Stomach smooth muscle (tissue), 2 donors: ENCODE measurements around the gene HTR7.

ENCODE experiments used
- H3K27ac ChIP-seq: one replicate; pipeline ENCODE4 v1.7.0; 2013; ENCODE audit warnings: mild to moderate bottlenecking, low read length, inconsistent platforms
- H3K27me3 ChIP-seq, 2 donors: one replicate each; pipeline ENCODE4 v1.7.0; 2013; ENCODE audit warnings: low read length in 2 of 2; ENCODE audit not compliant: insufficient read depth in 2 of 2, control insufficient read depth in 1 of 2
- H3K36me3 ChIP-seq, 2 donors: one replicate each; pipeline ENCODE4 v1.7.0; 2013; ENCODE audit warnings: low read length in 2 of 2; ENCODE audit not compliant: control insufficient read depth in 2 of 2, insufficient read depth in 2 of 2
- H3K4me1 ChIP-seq: one replicate; pipeline ENCODE4 v1.7.0; 2013; ENCODE audit warnings: low read length; ENCODE audit not compliant: control insufficient read depth, insufficient read depth
- H3K4me3 ChIP-seq, 2 donors: one replicate each; pipeline ENCODE4 v1.7.0; 2013; ENCODE audit warnings: low read length in 2 of 2
- H3K9ac ChIP-seq, 2 donors: one replicate each; pipeline ENCODE4 v1.7.0; 2013; ENCODE audit warnings: low read length in 2 of 2, mild to moderate bottlenecking in 1 of 2
- H3K9me3 ChIP-seq, 2 donors: one replicate each; pipeline ENCODE4 v1.7.0; 2013; ENCODE audit warnings: low read length in 2 of 2; ENCODE audit not compliant: control insufficient read depth in 2 of 2
- donor health status: healthy.
- donor health status: Pancreatic carcinoma.

Gene HTR7

GRCh38 chr10:90740265-90740664 lies 117.6 kb downstream of the HTR7 start:
- peaks cover 3% of the 10 kb centered on the region for H3K4me1 ChIP-seq
- H3K9me3 ChIP-seq: no peaks in the 10 kb centered on the region
- no peaks in the 10 kb centered on the region for H3K36me3 ChIP-seq
- H3K9ac ChIP-seq: no peak overlapping the region
- no peak overlapping the region for H3K4me3 ChIP-seq
- no peaks in the 10 kb centered on the region for H3K27me3 ChIP-seq
- no peak overlapping the region for H3K27ac ChIP-seq

DNA sequence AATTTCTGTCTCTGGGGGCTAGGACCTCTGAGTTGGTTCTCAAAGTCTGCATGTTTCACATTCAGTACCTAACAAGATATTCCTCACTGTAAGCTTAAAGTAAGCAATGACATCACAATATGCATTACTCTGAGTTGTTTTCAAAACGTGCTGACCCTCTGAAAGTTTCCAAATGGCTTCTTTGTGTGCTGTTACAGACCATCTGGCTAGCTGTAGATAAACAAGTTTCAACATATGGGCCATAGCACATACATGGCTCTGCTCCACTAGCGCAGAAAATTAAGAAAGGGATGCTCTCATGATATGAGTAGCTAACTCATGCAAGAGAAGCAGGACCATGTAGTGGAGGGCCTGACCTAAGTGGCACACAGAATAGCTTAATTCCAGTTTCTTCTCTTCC lies 119.0 kb downstream of the HTR7 start:
- Histone ChIP-seq H3K4me3 (no peak overlapping the region), H3K36me3 (no peaks in the 10 kb centered on the region), H3K9me3 (no peaks in the 10 kb centered on the region), H3K9ac (no peak overlapping the region), H3K4me1 (peaks cover 3% of the 10 kb centered on the region), H3K27me3 (no peaks in the 10 kb centered on the region), H3K27ac (no peak overlapping the region)

DNA sequence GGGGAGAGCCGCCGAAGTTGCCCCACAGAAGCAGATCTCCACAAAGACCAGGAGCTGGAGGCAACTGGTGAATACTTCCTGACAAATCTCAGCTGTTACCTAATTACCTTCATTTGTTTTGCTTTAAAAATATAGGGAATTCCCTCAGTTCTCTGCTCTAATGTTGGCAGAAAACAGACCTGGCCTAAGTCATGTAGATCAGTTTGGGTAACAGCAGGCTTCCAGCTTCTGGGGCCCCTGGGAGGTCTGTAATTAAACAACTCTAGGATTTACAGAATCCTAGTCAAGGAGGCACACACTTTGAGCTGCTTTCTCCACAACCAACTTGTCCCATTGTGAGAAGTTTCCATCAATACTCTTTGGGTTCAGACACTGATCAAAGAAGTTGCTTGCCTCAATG lies 123.4 kb downstream of the HTR7 start:
- Histone ChIP-seq H3K27ac (no peak overlapping the region), H3K4me1 (peaks cover 3% of the 10 kb centered on the region), H3K4me3 (no peak overlapping the region), H3K9me3 (no peaks in the 10 kb centered on the region), H3K9ac (no peak overlapping the region), H3K36me3 (no peaks in the 10 kb centered on the region), H3K27me3 (no peaks in the 10 kb centered on the region)

DNA sequence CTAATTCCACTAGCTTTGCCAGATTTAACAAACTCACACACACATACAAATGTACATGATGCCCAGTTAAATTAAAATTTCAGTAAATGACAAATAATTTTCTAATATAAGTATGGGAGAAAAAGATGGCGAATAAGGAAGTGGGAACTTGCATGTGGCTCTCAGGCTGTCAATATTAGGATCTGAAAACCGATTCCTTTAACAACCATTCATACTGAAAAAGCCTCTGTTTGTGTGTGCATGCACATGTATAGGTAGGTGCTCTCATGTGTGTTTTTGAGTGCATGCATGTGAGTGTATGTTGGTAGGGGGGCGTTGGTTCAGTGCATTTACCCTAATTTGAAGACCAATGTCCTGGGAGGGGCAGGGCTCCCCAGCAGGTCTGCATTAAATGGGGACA lies 125.3 kb downstream of the HTR7 start:
- Histone ChIP-seq H3K9me3 (no peaks in the 10 kb centered on the region), H3K4me1 (no peaks in the 10 kb centered on the region), H3K27me3 (no peaks in the 10 kb centered on the region), H3K27ac (no peak overlapping the region), H3K9ac (no peak overlapping the region), H3K36me3 (no peaks in the 10 kb centered on the region), H3K4me3 (no peak overlapping the region)

DNA sequence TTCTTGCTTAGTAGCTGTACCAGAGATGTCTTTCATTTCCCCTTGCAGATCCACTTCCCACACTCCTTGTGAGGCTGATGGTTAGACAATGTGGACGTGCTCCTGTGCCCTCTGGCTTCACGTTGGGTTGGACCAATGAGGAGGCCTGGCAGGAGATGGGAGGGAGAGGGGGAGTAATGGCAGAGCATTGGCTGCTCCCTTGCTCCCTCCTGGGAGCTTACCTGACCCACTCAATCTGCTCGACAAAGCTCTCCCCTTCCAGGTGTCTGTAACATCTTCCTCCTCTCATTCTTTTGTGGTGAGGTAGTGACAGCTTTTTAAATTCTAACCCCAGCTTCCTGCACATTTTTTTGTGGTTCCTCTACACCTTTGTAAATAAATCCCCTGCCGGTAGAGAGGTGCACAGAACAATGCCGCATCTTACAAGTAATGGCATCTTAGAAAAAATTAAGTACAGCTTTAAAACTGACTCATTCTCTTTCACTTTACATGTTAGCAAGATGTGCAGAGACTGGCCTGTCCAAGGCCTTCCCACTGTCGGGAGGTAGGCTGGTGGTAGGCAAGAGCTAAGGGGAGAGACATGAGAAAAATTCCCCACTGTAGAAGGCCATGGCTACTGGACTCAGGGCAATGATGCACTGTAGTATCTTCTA lies 134.3 kb downstream of the HTR7 start:
- H3K9ac ChIP-seq: no peak overlapping the region
- H3K27ac ChIP-seq: no peak overlapping the region
- no peaks in the 10 kb centered on the region for H3K36me3 ChIP-seq
- H3K4me3 ChIP-seq: no peak overlapping the region
- H3K9me3 ChIP-seq: no peaks in the 10 kb centered on the region
- H3K27me3 ChIP-seq: no peaks in the 10 kb centered on the region
- no peaks in the 10 kb centered on the region for H3K4me1 ChIP-seq

GRCh38 chr10:90722832-90723231 lies 135.0 kb downstream of the HTR7 start:
- no peaks in the 10 kb centered on the region for H3K9me3 ChIP-seq
- no peaks in the 10 kb centered on the region for H3K4me1 ChIP-seq
- H3K4me3 ChIP-seq: no peak overlapping the region
- no peak overlapping the region for H3K27ac ChIP-seq
- H3K27me3 ChIP-seq: no peaks in the 10 kb centered on the region
- no peaks in the 10 kb centered on the region for H3K36me3 ChIP-seq
- no peak overlapping the region for H3K9ac ChIP-seq

GRCh38 chr10:90718182-90718581 lies 139.7 kb downstream of the HTR7 start:
- no peaks in the 10 kb centered on the region for H3K27me3 ChIP-seq
- no peak overlapping the region for H3K4me3 ChIP-seq
- no peak overlapping the region for H3K27ac ChIP-seq
- H3K4me1 ChIP-seq: no peaks in the 10 kb centered on the region
- H3K36me3 ChIP-seq: no peaks in the 10 kb centered on the region
- H3K9me3 ChIP-seq: no peaks in the 10 kb centered on the region
- H3K9ac ChIP-seq: no peak overlapping the region

DNA sequence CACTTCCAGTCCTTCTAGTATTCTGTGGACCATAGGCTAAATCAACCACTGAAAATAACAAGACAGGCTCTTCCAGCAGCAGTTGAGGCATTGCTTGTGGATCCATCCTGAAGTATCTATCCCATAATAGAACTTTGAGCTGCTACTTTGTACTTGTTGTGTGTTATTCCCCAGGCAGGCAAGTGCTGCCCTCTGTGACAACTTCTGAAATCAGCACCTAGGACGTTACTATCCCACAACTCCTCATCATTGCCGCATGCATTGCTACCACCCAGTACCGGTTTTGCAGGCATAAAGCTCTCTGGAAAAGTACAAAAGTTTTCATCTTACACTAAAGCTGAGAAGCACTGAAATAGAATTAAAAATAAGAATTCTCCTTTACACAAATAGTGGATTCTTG lies 145.3 kb downstream of the HTR7 start:
- no peak overlapping the region for H3K4me3 ChIP-seq
- no peaks in the 10 kb centered on the region for H3K36me3 ChIP-seq

GRCh38 chr10:90709727-90710126 lies 148.1 kb downstream of the HTR7 start:
- Histone ChIP-seq H3K27me3 (no peaks in the 10 kb centered on the region), H3K9me3 (no peaks in the 10 kb centered on the region), H3K4me1 (no peaks in the 10 kb centered on the region), H3K36me3 (no peaks in the 10 kb centered on the region), H3K9ac (no peak overlapping the region), H3K27ac (no peak overlapping the region), H3K4me3 (no peak overlapping the region)

More for the DNA sequence above, 145.3 kb downstream of the HTR7 start:
- Histone ChIP-seq H3K9me3 (no peaks in the 10 kb centered on the region), H3K4me1 (no peaks in the 10 kb centered on the region), H3K27me3 (no peaks in the 10 kb centered on the region), H3K9ac (no peak overlapping the region), H3K27ac (no peak overlapping the region)

DNA sequence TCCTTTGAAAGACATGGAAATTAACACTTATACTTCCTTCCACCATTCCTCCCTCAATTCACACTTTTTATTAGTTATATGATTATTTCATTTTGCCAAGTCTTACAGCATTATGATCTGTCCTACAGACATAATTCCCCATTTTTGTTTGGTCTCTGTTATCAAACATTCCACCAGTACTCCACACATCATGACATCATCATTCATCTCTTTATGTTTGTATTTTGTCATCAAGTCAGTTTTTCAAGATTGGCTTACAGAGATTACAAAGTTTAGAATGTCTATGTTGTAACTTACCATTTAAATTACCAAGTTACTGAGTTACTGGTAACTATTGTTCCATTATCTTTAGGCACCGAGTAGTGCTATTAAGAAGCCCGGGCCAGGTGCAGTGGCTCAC lies 150.2 kb downstream of the HTR7 start:
- Histone ChIP-seq H3K27ac (no peak overlapping the region), H3K4me3 (no peak overlapping the region), H3K27me3 (no peaks in the 10 kb centered on the region), H3K9me3 (no peaks in the 10 kb centered on the region), H3K9ac (no peak overlapping the region), H3K4me1 (no peaks in the 10 kb centered on the region), H3K36me3 (no peaks in the 10 kb centered on the region)

DNA sequence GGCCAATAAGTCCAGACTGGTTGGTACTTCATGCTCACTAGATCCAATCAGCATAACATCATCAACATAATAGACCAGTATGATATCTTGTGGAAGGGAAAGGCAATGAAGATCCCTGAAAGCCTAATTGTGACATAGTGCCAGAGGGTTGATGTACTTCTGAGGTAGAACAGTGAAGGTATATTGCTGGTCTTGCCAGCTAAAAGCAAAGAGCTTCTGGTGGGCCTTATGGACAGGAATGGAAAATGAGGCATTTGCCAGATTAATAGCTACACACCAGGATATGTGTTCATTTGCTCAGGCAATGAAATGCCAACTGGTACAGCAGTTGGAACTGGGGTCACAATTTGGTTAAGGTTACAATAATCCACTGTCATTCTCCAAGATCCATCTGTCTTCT lies 156.4 kb downstream of the HTR7 start:
- Histone ChIP-seq H3K27ac (no peak overlapping the region), H3K27me3 (no peaks in the 10 kb centered on the region), H3K4me3 (no peak overlapping the region), H3K9me3 (no peaks in the 10 kb centered on the region), H3K4me1 (no peaks in the 10 kb centered on the region), H3K9ac (no peak overlapping the region), H3K36me3 (no peaks in the 10 kb centered on the region)
